Liver (tissue), 9 donors: Measurements from ENCODE around the gene OR4D9. TPM values are rescaled to one million over a fixed set of nuclear protein-coding genes. Genes with fewer than 3 reads are reported as not detected.
A peak's percentile ranks its signal among the peaks of the same experiment; 100 is the strongest.

Source experiments
- DNase-seq: peaks from one replicate; pipeline ENCODE4 v3.0.0-alpha.2; 2017; ENCODE audit warnings: low spot score
- H3K27ac ChIP-seq, 2 donors: one replicate each; pipeline ENCODE4 v1.7.0; 2013; ENCODE audit warnings: inconsistent platforms in 2 of 2, low read length in 2 of 2, control low read depth in 1 of 2, low read depth in 1 of 2, mild to moderate bottlenecking in 1 of 2
- H3K27me3 ChIP-seq, 4 donors: one replicate each; pipeline versions ENCODE4 v1.6.1 to v1.7.0; 2013; ENCODE audit warnings: low read length in 3 of 4, inconsistent platforms in 1 of 4, mild to moderate bottlenecking in 1 of 4, moderate library complexity in 1 of 4; ENCODE audit not compliant: control insufficient read depth in 4 of 4, insufficient read depth in 4 of 4
- H3K36me3 ChIP-seq, 4 donors: one replicate each; pipeline versions ENCODE4 v1.6.1 to v1.7.0; 2013; ENCODE audit warnings: low read length in 3 of 4, mild to moderate bottlenecking in 3 of 4, low read depth in 1 of 4, moderate library complexity in 1 of 4; ENCODE audit not compliant: control insufficient read depth in 4 of 4, insufficient read depth in 3 of 4
- H3K4me1 ChIP-seq, 4 donors: one replicate each; pipeline versions ENCODE4 v1.6.1 to v1.7.0; 2013; ENCODE audit warnings: low read length in 3 of 4, mild to moderate bottlenecking in 3 of 4, moderate library complexity in 1 of 4; ENCODE audit not compliant: control insufficient read depth in 4 of 4, insufficient read depth in 4 of 4
- H3K4me3 ChIP-seq, 3 donors: one replicate each; pipeline versions ENCODE4 v1.6.1 to v1.7.0; 2013; ENCODE audit warnings: low read length in 3 of 3, control low read depth in 1 of 3, low read depth in 1 of 3, mild to moderate bottlenecking in 1 of 3
- H3K9ac ChIP-seq, 2 donors: one replicate each; pipeline ENCODE4 v1.7.0; 2013; ENCODE audit warnings: low read length in 2 of 2, mild to moderate bottlenecking in 2 of 2, moderate library complexity in 2 of 2, control low read depth in 1 of 2, low read depth in 1 of 2
- H3K9me3 ChIP-seq, 4 donors: one replicate each; pipeline versions ENCODE4 v1.6.1 to v1.7.0; 2013; ENCODE audit warnings: low read length in 3 of 4; ENCODE audit not compliant: control insufficient read depth in 4 of 4
- EGR1 ChIP-seq, 2 donors: IDR thresholded peaks; 2 replicates each; pipeline ENCODE4 v1.6.1; 2016 to 2018; ENCODE audit warnings: antibody characterized with exemption in 2 of 2, low read depth in 2 of 2
- FOXA1 ChIP-seq: IDR thresholded peaks from 2 replicates; pipeline ENCODE4 v1.6.1; 2016; ENCODE audit warnings: antibody characterized with exemption
- GABPA ChIP-seq, 2 donors: IDR thresholded peaks in 1 of 2; conservative IDR thresholded peaks in 1 of 2; 2 replicates each; pipeline ENCODE4 v1.6.1; 2016; ENCODE audit warnings: antibody characterized with exemption in 2 of 2, mild to moderate bottlenecking in 1 of 2, moderate library complexity in 1 of 2
- HNF4A ChIP-seq, 2 donors: conservative IDR thresholded peaks; 2 replicates each; pipeline ENCODE4 v1.6.1; 2016; ENCODE audit warnings: antibody characterized with exemption in 2 of 2, mild to moderate bottlenecking in 2 of 2
- JUND ChIP-seq, 2 donors: IDR thresholded peaks; 2 replicates each; pipeline ENCODE4 v1.6.1; 2016; ENCODE audit warnings: antibody characterized with exemption in 2 of 2
- NR2F2 ChIP-seq: IDR thresholded peaks from 2 replicates; pipeline ENCODE4 v1.6.1; 2016; ENCODE audit warnings: antibody characterized with exemption
- RAD21 ChIP-seq, 2 donors: IDR thresholded peaks; 2 replicates each; pipeline ENCODE4 v1.6.1; 2016; ENCODE audit warnings: antibody characterized with exemption in 2 of 2, mild to moderate bottlenecking in 2 of 2
- SP1 ChIP-seq: IDR thresholded peaks from 2 replicates; pipeline ENCODE4 v1.6.1; 2018; ENCODE audit warnings: antibody characterized with exemption, mild to moderate bottlenecking
- TAF1 ChIP-seq: conservative IDR thresholded peaks from 2 replicates; pipeline ENCODE4 v1.6.1; 2016; ENCODE audit warnings: antibody characterized with exemption, mild to moderate bottlenecking
- YY1 ChIP-seq: IDR thresholded peaks from 2 replicates; pipeline ENCODE4 v1.6.1; 2016; ENCODE audit warnings: antibody characterized with exemption, mild to moderate bottlenecking
- WGBS: extraction: QIAGEN DNeasy Blood & Tissue Kit; methylation state at CpG from one replicate; pipeline ENCODE4 v1.1.7; 2013; 5-methylcytosine and 5-hydroxymethylcytosine counted together
- polyA plus RNA-seq, 2 donors: library from polyadenylated mRNA; stranded (reverse) in 1 of 2; unstranded in 1 of 2; fragments of 200-250 nt in 1 of 2; fragments of >200 nt in 1 of 2; fragmentation: Nextera tagmentation in 1 of 2; extraction: Ambion mirVana in 1 of 2; gene quantifications; one replicate each; pipeline versions ENCODE4 v1.2.1 to v1.2.3, GENCODE V29; 2013 to 2015
- total RNA-seq, 2 donors: library from RNA; depleted of rRNA; stranded (reverse); fragments of >200 nt; gene quantifications; one replicate each; pipeline ENCODE4 v1.2.3, GENCODE V29; 2014
- TF ChIP-seq, protein P1 (sequence below): IDR thresholded peaks from 2 replicates; pipeline ENCODE4 v1.6.1; 2016; ENCODE audit warnings: antibody characterized with exemption
- TF ChIP-seq, protein P2 (sequence below): IDR thresholded peaks from 2 replicates; pipeline ENCODE4 v1.6.1; 2016; ENCODE audit warnings: antibody characterized with exemption, mild to moderate bottlenecking
- TF ChIP-seq, protein P3 (sequence below): fragments of 150-350 bp; IDR thresholded peaks from 2 replicates; pipeline ENCODE4 v1.5.1; 2017; ENCODE audit warnings: improper control_type of control experiment, low read depth, low read length; ENCODE audit not compliant: missing input control
- TF ChIP-seq, protein P4 (sequence below): IDR thresholded peaks from 2 replicates; pipeline ENCODE4 v1.6.1; 2016; ENCODE audit warnings: antibody characterized with exemption
- TF ChIP-seq, protein P5 (sequence below): IDR thresholded peaks from 2 replicates; pipeline ENCODE4 v1.6.1; 2016; ENCODE audit warnings: antibody characterized with exemption
- donor health status: healthy.
- donor health status: healthy.
- donor health status: healthy.
- donor health status: healthy.
- donor health status: healthy.

OR4D9 gene
- total and polyA plus RNA-seq, 4 donors = not detected

DNA sequence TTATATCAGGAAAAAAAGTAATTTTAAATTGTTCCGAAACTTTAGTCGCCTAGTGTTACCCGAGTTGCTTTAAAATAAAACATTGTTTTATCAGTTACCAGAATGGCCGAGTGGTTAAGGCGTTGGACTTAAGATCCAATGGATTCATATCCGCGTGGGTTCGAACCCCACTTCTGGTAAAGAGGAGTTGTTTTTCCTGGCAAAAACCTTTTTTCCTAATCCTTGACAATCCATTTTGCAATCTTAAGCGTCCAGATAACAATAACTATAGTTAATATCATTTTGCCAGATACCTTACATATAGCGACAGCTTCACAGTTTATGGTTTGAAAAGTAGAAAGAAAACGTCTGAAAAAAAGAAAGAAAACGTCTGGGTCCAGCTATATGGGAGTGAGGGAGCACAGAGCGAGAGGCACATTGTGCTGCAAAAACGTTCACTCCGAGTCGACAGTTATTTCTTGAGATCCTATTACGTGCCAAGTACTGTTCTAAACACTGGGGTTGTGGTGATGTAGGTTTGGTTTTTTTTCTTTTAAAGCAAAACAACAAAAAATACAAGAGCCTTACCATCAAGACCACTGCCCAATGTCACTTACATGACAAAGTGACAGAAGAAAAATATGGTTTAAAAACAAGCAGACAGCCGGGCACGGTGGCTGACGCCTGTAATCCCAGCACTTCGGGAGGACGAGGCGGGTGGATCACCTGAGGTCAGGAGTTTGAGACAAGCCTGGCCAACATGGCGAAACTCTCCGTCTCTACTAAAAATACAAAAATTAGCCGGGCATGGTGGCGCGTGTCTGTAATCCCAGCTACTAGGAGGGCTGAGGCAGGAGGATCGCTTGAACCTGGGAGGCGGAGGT, 40.6 kb downstream of the OR4D9 start:
- Histone ChIP-seq H3K4me3 (peak overlapping the region; percentile 56 to 62 (median 56)), H3K9me3 (no peaks in the 10 kb centered on the region), H3K9ac (peak overlapping the region in 1 of 2 donors; percentile 66), H3K4me1 (peaks cover 2 to 21% (median 9%) of the 10 kb centered on the region in 4 donors), H3K27me3 (no peaks in the 10 kb centered on the region), H3K27ac (peak overlapping the region in 1 of 2 donors; percentile 73), H3K36me3 (no peaks in the 10 kb centered on the region)
- no peak for DNase-seq
- TF ChIP-seq, protein P1, sequence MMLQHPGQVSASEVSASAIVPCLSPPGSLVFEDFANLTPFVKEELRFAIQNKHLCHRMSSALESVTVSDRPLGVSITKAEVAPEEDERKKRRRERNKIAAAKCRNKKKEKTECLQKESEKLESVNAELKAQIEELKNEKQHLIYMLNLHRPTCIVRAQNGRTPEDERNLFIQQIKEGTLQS = peak; percentile 99
- TF ChIP-seq NR2F2 = no peak
- TF ChIP-seq, protein P2, sequence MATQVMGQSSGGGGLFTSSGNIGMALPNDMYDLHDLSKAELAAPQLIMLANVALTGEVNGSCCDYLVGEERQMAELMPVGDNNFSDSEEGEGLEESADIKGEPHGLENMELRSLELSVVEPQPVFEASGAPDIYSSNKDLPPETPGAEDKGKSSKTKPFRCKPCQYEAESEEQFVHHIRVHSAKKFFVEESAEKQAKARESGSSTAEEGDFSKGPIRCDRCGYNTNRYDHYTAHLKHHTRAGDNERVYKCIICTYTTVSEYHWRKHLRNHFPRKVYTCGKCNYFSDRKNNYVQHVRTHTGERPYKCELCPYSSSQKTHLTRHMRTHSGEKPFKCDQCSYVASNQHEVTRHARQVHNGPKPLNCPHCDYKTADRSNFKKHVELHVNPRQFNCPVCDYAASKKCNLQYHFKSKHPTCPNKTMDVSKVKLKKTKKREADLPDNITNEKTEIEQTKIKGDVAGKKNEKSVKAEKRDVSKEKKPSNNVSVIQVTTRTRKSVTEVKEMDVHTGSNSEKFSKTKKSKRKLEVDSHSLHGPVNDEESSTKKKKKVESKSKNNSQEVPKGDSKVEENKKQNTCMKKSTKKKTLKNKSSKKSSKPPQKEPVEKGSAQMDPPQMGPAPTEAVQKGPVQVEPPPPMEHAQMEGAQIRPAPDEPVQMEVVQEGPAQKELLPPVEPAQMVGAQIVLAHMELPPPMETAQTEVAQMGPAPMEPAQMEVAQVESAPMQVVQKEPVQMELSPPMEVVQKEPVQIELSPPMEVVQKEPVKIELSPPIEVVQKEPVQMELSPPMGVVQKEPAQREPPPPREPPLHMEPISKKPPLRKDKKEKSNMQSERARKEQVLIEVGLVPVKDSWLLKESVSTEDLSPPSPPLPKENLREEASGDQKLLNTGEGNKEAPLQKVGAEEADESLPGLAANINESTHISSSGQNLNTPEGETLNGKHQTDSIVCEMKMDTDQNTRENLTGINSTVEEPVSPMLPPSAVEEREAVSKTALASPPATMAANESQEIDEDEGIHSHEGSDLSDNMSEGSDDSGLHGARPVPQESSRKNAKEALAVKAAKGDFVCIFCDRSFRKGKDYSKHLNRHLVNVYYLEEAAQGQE = peak; percentile 7
- WGBS = 31% methylated on average over 30 of the region's 30 CpGs

DNA sequence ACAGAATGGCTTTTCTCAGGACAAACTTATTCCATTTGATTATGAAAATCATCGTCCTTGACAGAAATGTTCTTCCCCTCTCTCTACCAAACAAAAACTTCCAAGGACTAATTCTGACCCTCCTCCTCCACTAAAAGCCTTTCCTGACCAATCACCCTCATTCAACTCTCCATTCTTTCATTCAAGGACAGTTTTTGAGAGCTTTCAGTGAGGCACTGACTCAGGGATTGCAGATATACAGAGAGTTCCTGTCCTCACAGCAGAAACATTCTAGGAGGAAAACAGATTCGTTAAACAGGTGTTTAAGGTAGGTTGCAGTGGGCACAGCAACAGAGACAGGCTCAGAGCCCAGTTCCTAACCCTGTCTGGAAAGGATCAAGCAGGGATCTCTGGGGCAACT, 41.5 kb downstream of the OR4D9 start:
- no peak for TF ChIP-seq NR2F2
- Histone ChIP-seq H3K4me3 (no peak overlapping the region), H3K4me1 (peaks cover 2 to 21% (median 10%) of the 10 kb centered on the region in 4 donors), H3K27ac (no peak overlapping the region), H3K36me3 (no peaks in the 10 kb centered on the region), H3K27me3 (no peaks in the 10 kb centered on the region), H3K9me3 (no peaks in the 10 kb centered on the region), H3K9ac (no peak overlapping the region)
- DNase-seq = no peak
- 70% methylated on average over 2 of the region's 2 CpGs for WGBS

DNA sequence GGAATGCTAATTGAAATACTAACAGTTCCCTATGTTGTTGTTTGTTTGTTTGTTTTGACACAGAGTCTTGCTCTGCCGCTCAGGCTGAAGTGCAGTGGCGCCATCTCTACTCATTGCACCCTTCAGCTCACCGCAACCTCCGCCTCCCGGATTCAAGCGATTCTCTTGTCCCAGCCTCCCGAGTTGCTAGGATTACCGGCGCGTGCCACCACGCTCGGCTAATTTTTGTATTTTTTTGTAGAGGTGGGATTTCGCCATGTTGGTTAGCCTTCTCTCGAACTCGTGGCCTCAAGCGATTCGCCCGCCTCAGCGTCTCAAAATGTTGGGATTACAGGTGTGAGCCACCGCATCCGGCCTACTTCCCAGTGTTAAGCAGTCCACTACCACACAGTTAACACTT, 42.0 kb downstream of the OR4D9 start:
- DNase-seq = no peak
- 97% methylated on average over 21 of the region's 21 CpGs for WGBS
- Histone ChIP-seq H3K9ac (no peak overlapping the region), H3K4me3 (no peak overlapping the region), H3K27me3 (no peaks in the 10 kb centered on the region), H3K9me3 (no peaks in the 10 kb centered on the region), H3K27ac (no peak overlapping the region), H3K4me1 (peaks cover 2 to 24% (median 12%) of the 10 kb centered on the region in 4 donors), H3K36me3 (no peaks in the 10 kb centered on the region)
- TF ChIP-seq EGR1 (IDR thresholded peaks at IDR 0.05; ENCODE audit: low read depth in 2 of 2) (no peak), FOXA1 (no peak), YY1 (no peak), GABPA (IDR thresholded peaks at IDR 0.05 in 1 of 2, conservative IDR thresholded peaks at IDR 0.05 in 1 of 2) (no peak), HNF4A (conservative IDR thresholded peaks at IDR 0.05) (no peak), TAF1 (no peak), NR2F2 (no peak), RAD21 (IDR thresholded peaks at IDR 0.05) (no peak), SP1 (no peak), JUND (IDR thresholded peaks at IDR 0.05) (no peak)
- TF ChIP-seq, protein P3, sequence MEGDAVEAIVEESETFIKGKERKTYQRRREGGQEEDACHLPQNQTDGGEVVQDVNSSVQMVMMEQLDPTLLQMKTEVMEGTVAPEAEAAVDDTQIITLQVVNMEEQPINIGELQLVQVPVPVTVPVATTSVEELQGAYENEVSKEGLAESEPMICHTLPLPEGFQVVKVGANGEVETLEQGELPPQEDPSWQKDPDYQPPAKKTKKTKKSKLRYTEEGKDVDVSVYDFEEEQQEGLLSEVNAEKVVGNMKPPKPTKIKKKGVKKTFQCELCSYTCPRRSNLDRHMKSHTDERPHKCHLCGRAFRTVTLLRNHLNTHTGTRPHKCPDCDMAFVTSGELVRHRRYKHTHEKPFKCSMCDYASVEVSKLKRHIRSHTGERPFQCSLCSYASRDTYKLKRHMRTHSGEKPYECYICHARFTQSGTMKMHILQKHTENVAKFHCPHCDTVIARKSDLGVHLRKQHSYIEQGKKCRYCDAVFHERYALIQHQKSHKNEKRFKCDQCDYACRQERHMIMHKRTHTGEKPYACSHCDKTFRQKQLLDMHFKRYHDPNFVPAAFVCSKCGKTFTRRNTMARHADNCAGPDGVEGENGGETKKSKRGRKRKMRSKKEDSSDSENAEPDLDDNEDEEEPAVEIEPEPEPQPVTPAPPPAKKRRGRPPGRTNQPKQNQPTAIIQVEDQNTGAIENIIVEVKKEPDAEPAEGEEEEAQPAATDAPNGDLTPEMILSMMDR = no peak
- TF ChIP-seq, protein P4, sequence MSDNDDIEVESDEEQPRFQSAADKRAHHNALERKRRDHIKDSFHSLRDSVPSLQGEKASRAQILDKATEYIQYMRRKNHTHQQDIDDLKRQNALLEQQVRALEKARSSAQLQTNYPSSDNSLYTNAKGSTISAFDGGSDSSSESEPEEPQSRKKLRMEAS = no peak
- TF ChIP-seq, protein P2 = no peak
- TF ChIP-seq, protein P5, sequence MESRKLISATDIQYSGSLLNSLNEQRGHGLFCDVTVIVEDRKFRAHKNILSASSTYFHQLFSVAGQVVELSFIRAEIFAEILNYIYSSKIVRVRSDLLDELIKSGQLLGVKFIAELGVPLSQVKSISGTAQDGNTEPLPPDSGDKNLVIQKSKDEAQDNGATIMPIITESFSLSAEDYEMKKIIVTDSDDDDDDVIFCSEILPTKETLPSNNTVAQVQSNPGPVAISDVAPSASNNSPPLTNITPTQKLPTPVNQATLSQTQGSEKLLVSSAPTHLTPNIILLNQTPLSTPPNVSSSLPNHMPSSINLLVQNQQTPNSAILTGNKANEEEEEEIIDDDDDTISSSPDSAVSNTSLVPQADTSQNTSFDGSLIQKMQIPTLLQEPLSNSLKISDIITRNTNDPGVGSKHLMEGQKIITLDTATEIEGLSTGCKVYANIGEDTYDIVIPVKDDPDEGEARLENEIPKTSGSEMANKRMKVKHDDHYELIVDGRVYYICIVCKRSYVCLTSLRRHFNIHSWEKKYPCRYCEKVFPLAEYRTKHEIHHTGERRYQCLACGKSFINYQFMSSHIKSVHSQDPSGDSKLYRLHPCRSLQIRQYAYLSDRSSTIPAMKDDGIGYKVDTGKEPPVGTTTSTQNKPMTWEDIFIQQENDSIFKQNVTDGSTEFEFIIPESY = no peak
